ENCODE measurements around the gene EXOC4.
"Not testable (repeated sequence)": the region's sequence is repeated elsewhere in the genome, so short reads cannot be mapped to it uniquely, and the experiment has no call there.

Gene EXOC4

GRCh38 chr7:133252858-133253518 lies at the start of gene EXOC4:
Gene EXOC4 (plus strand): TSS chr7:133253078.
- DNase-seq = peak; percentile 89

GRCh38 chr7:133203490-133203889 lies 49.4 kb upstream of the EXOC4 start:
- DNase-seq = no peak

DNA sequence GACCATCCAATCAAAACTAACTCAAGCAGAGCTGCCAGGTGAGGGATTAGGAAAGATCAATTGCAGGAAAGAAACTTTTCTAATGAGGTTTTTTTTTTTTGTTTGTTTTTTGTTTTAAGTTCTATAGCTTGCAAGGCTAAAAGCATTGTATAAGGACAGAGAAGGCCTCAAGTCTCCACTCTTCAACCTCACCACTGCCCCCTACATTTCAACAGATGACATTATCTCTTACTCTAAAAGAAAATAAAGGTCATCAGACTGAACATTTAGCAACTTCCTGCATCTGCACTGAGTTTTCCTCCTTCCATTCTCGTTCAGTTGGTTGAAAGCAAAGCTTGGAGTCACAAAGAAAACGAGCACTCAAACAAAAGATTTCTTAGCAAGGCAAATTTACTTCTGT lies 45.2 kb upstream of the EXOC4 start:
- DNase-seq = no peak

DNA sequence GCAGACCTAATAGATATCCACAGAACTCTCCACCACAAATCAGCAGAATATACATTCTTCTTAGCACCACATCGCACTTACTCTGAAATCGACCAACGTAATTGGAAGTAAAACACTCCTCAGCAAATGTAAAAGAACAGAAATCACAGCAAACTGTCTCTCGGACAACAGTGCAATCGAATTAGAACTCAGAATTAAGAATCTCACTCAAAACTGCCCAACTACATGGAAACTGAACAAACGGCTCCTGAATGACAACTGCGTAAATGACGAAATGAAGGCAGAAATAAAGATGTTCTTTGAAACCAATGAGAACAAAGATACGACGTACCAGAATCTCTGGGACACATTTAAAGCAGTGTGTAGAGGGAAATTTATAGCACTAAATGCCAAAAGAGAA lies 42.1 kb upstream of the EXOC4 start:
- DNase-seq = not testable (repeated sequence)

GRCh38 chr7:133213772-133214171 lies 39.1 kb upstream of the EXOC4 start:
- DNase-seq = not testable (repeated sequence)

GRCh38 chr7:133217773-133218172 lies 35.1 kb upstream of the EXOC4 start:
- no peak for DNase-seq

GRCh38 chr7:133230591-133231194 lies 22.2 kb upstream of the EXOC4 start:
- peak; percentile 67 for DNase-seq

DNA sequence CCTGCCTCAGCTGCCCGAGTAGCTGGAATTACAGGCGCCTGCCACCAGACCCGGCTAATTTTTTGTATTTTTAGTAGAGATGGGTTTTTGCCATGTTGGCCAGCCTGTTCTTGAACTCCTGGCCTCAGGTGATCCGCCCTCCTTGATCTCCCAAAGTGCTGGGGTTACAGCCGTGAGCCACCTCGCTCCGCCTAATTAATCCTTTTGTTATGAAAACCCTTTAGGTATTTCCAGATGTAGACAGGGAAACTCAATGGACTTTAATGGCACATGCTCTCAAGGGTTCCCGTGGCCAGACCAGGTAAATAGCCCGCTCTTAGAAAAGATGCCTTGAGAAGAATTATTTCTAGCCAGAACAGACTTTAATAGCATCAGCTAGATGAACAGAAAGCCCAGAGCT lies 19.7 kb upstream of the EXOC4 start:
- no peak for DNase-seq

DNA sequence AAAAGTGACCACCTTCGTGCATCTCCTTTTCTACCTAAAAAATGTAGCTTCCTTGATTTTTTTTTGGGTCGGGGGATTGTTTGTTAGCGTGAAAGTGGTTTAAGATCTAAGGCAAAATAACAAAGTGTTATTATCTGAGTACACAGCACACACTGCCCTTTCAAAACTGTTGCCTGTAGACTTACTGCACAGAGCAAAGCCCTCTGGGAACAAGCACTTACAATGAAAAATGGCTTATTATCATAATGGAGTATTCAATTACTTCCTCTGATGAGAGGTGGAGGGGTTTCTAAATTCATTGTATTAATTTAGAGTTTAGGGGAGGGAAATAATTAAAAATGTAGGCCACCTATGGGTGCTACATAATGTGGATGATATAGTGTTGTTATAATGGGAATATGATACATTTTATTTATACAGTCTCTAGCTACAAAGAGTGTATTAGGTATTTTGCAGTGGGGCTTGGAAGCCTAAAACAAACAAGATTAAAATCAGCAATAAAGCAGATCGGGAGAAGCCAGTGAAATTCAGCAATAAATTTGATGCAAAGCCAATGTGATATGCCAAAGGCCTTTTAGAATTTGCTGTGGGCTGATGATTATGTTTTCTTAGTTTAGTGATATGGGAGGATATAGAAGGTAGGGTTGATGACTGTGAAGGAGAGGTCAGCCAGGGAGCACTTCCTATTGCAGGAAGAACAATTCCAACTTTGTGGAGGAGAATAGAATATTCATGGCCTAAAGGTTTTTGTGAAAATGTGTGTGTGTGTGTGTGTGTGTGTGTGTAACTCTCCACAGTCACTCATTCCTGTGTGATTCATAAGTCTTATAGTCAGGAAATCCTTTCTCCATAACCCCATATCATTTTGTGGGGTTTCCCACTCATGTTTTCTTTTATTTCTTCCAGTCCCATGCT lies 17.7 kb upstream of the EXOC4 start:
- no peak for DNase-seq

DNA sequence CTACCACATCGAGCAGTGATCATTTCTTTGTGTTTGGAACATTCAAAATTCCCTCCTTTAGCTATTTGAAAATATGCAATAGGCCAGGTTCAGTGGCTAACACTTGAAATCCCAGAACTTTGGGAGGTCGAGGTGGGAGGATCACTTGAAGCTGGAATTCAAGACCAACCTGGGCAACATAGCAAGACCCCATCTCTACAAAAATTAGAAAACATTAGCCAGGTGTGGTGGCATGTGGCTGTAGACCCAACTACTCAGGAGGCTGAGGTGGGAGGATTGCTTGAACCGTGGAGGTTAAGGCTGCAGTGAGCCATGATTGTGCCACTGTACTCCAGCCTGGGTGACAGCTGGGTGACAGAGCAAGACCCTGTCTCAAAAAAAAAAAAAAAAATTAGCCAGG lies 15.3 kb upstream of the EXOC4 start:
- DNase-seq = no peak

DNA sequence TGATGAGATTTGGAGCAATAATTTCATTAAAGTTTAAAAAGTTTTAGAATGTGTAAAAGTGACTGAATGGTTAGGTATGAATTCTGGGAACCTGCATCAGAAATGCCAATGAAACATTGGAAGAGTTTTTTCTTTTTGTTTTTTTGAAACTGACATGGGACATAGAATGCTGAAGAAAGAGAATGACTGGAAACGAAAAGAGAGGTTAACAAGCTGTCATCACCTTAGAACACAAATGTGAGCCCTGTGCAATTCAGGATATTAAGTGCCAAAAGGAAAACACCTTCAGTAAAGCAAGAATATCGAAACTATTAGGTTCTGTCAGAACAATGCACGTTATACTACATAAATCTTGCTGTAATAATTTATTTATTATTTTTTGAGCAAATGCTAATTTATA lies 12.6 kb upstream of the EXOC4 start:
- DNase-seq = no peak

DNA sequence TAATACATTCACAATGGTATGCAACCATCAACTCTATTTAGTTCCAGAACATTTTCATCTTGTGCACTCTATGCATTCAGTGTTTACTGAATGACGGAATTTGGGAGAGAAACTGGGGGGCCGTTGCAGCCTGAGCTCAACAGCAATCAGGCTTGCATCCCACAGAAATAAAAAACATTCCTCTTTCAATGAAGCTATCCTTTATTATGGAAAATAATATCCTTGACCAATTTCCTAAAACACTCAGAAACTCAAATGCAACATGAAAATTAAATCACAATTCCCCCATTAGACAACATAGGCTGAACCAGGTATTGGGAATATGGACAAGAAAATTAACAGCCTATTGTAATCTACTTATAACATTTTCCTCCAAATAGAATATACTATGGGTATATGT lies 6.3 kb upstream of the EXOC4 start:
- DNase-seq = no peak

- DNase-seq = no peak
Observed at GRCh38 chr7:133248901-133249300, 4.0 kb upstream of the EXOC4 start.

DNA sequence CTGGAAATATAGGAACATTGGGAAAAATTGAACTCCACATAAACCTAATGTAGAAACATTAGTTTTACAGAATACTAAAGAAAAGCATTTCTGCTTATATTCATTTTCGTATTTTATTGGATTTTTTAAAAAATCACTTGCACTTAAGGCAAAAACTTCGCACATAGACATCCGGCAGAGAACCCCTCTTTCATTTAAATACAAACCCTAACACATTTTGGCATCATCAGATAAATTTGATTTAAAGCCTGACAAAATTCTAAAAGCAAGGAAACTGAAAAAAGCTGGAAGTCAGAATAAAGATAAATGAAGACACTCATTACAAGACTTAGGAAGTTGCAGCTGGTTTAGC lies 396 bp upstream of the EXOC4 start:
- DNase-seq = no peak

DNA sequence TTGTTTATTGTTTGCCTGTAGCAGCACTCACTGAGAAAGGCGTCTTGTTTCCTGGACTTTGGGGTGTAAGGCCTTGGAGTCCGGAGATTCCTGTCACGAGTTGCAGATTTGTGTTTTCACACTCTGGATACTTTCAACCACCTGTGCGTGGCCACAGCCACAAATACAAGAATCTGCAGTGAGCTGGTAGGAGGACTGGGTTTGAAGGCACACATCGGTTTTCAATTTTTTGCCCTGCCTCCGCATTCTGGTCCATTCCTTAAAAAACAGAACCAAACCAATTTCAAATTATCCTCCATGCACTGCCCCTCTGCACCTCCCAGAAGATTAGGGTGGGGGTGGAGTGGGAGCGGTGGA lies 619 bp downstream of the EXOC4 start:
- DNase-seq = no peak

DNA sequence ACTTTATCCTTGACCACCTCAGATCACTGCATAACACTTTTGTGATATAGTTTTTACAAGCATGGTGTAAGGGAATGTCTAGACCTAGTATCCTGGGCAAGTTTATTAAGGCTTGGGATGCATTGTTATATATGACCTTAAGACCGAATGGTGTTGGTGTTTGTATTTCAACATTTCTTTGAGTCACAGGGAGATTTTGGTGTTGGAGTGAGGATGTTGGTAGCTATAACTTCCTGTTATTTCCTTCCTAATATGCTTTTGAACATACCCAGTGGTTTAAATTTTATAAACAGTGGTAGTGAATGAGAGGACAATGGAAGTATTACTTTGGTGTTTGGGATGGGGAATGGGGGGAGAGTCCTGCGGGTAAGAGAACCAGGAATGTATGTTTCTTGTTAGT lies 2.6 kb downstream of the EXOC4 start:
- DNase-seq = no peak

DNA sequence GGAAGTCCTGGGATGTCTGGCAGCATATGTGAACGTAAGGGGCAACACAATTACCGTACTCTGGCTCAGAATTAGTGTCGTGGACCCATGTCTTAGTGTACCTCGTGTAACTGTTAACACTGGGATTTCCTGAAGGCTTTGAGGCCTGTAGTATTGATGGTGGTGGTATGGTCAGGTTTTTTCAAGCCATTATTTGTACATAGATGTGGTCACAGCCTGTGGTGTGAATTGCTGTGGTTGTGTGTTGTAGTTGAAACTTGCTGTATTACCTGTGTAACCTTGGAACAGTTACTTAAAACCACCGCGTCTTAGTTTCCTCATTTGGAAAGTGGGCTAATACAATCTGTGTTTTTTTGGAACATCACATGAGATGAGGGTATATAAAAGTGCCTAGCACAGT lies 5.3 kb downstream of the EXOC4 start:
- DNase-seq = no peak

DNA sequence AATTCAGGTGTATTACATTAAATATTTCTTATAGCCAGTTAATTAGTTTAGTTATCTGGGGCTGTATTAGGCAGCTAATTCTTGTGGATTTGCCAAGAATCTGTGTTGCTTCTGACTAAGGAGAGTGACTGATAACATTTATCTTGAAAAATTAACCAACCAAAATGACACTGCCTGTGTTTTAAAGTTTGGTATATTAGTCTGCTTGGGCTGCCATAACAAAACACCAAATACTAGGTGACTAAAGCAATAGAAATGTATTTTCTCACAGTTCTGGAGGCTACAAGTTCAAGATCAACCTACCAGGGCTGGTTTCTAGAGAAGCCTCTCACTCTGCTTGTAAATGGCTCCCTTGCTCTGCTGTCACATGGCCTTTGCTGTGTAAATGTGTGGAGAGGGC lies 12.9 kb downstream of the EXOC4 start:
- DNase-seq = no peak

GRCh38 chr7:133268355-133268754 lies 15.5 kb downstream of the EXOC4 start:
- no peak for DNase-seq

GRCh38 chr7:133272336-133272735 lies 19.5 kb downstream of the EXOC4 start:
- DNase-seq = no peak

GRCh38 chr7:133273227-133273626 lies 20.3 kb downstream of the EXOC4 start:
- no peak for DNase-seq

GRCh38 chr7:133274265-133274664 lies 21.4 kb downstream of the EXOC4 start:
- DNase-seq = no peak

- no peak for DNase-seq
Observed at GRCh38 chr7:133275008-133275407, 22.1 kb downstream of the EXOC4 start.

DNA sequence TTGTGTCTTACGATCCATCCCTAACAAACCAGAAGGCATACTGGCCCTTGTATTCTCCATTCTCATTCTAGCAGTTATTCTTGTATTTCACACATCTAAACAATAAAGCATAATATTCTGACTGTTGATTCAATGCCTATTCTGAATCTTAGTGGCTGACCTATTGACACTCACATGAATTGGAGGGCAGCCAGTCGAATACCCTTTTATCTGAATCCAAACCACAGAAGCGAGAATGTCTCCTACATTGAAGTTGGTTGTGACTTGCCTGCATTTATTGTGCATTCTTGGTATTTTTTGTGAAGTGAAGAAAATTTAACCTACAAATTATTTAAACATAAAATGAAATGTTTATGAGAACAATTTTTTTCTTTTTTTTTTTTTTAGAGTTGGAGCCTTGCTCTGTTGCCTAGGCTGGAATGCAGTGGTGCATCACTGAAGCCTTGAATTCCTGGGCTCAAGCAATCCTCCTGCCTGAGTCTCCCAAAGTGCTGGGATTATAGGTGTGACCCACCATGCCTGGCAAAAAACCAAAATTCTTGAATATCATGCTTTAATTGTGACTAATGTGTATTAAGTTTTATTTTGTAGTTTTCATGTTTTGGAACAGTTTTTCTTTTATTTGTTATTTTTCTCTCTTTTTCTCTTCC lies 22.7 kb downstream of the EXOC4 start:
- no peak for DNase-seq

Measured in NCI-H2029 treated with DMSO at 0.1 percent for 48 hours (cell line).